AG10803 (cell line): ENCODE results near the gene PROKR1.

Source experiments
- DNase-seq: peaks from one replicate; pipeline ENCODE4 v3.0.0; 2010; ENCODE audit warnings: low read depth
- H3K4me3 ChIP-seq: 2 replicates; pipeline ENCODE4 v1.5.1; 2011; ENCODE audit warnings: mild to moderate bottlenecking, low read length, control low read depth
- CTCF ChIP-seq: conservative IDR thresholded peaks from 2 replicates; pipeline ENCODE4 v1.5.1; 2011; ENCODE audit warnings: mild to moderate bottlenecking, low read length, control low read depth, inconsistent platforms

The PROKR1 gene

GRCh38 chr2:68606759-68607158, 36.6 kb upstream of the PROKR1 start:
- TF ChIP-seq CTCF, result no peak
- H3K4me3 ChIP-seq, result no peak overlapping the region
- no peak for DNase-seq

GRCh38 chr2:68607837-68608236, 35.5 kb upstream of the PROKR1 start:
- no peak for DNase-seq
- no peak for TF ChIP-seq CTCF

GRCh38 chr2:68612765-68613519, 30.4 kb upstream of the PROKR1 start:
- DNase-seq, result no peak
- TF ChIP-seq CTCF, result no peak
- H3K4me3 ChIP-seq, result no peak overlapping the region

More at GRCh38 chr2:68607837-68608236, 35.5 kb upstream of the PROKR1 start:
- no peak overlapping the region for H3K4me3 ChIP-seq

GRCh38 chr2:68620772-68621171, 22.6 kb upstream of the PROKR1 start:
- no peak for DNase-seq
- no peak overlapping the region for H3K4me3 ChIP-seq
- TF ChIP-seq CTCF, result no peak

- H3K4me3 ChIP-seq, result no peak overlapping the region
- no peak for DNase-seq
- TF ChIP-seq CTCF, result no peak
Observed at GRCh38 chr2:68623820-68624219, 19.6 kb upstream of the PROKR1 start.

GRCh38 chr2:68627615-68628014, 15.8 kb upstream of the PROKR1 start:
- no peak for DNase-seq
- H3K4me3 ChIP-seq, result no peak overlapping the region
- no peak for TF ChIP-seq CTCF

GRCh38 chr2:68632021-68632420, 11.4 kb upstream of the PROKR1 start:
- no peak for TF ChIP-seq CTCF
- no peak for DNase-seq
- H3K4me3 ChIP-seq, result no peak overlapping the region
